ENCODE measurements around the gene IFIH1.
A peak's percentile ranks its signal among the peaks of the same experiment; 100 is the strongest.

The IFIH1 gene

DNA sequence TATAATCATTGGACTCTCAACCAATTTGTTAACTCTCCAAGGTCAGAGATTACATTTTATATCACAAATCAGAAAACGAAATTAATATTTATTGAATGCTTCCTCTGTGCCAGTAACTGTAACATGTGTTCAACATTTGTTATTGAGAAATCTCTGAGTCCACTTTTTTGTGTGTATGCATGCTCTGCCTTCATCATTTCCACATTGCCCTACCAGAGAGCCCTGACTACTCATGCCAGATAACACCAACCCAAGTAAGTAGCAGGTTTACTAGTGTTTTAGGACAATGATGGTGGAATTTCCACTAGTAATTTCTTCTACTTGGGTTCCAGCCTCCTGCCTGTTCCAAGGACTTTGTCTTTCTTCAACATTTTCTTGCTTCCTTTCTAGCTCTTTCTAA is 61.1 kb downstream of the IFIH1 start:
- no peak for DNase-seq (ENCODE audit: low read depth)

DNA sequence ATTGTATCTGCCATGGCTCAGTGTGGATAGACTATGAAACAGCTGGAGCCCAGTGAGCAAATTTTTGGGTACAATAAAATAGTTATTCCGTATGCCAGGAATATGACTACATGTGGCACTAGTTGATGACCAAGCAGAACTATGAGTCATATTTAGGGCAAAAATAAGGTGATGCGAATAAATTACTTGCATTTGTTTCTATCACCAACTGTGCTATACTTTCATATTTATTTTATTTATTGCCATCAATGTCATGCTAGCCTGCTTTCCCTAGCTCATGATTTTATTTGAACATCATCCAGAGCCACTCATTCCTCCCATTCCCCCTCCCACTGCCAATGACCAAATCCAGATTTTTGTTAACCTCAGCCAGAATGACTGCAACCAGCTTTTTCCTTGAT is 61.9 kb downstream of the IFIH1 start:
- DNase-seq (ENCODE audit: low read depth): no peak

GRCh38 chr2:162254236-162254871 is 64.1 kb downstream of the IFIH1 start:
- DNase-seq (ENCODE audit: low read depth): no peak

- DNase-seq (ENCODE audit: low read depth): no peak
Measured at GRCh38 chr2:162253435-162253834, 65.0 kb downstream of the IFIH1 start.

GRCh38 chr2:162252153-162252552 is 66.3 kb downstream of the IFIH1 start:
- no peak for DNase-seq (ENCODE audit: low read depth)

- no peak for DNase-seq (ENCODE audit: low read depth)
Measured at GRCh38 chr2:162245781-162246180, 72.7 kb downstream of the IFIH1 start.

- no peak for DNase-seq (ENCODE audit: low read depth)
Measured at GRCh38 chr2:162245061-162245460, 73.4 kb downstream of the IFIH1 start.

DNA sequence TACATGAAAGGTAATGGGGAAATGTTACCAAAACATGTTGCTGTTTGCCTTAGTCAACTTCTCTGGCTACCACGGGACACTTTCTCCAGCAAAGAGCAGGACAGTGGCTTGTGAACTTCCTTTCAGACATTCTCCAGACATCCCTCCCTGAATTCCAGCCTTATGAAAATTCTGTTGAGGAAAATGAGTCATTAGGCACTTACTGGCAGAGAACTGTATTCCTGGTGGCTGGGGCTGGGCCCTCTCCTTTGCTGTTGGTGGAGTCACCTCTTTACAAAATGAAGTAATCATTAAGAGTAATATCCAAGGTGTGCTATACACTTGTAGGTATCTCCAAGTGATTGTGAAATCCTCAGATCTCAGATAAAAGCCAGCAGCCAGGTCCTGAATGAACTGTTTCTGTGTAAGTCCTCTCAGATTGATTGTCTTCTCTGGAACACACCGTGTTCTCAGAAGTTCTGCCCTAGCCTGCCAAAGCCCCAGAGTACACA is 73.9 kb downstream of the IFIH1 start:
- DNase-seq (ENCODE audit: low read depth): no peak

- DNase-seq (ENCODE audit: low read depth): no peak
Measured at GRCh38 chr2:162243715-162244114, 74.8 kb downstream of the IFIH1 start.

DNA sequence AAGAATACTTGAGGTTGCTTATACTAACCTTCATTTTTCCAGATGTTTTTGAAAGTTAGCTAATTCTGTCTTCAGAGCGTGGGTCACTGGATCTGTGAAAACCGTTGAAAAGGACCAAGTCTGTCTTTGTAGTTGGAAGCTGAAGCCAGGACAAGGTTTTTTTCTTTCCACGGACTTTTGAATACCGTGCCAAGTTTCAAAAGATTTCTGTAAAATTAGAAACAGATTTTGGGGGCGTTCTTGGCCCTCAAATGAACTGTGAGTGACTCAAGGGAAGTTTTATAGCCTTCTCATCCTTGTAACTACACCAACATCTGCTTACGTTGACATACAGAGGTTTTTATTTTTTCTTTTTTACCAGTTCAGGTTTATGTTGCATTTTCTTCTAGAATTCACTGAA is 75.2 kb downstream of the IFIH1 start, which contains the start of gene FAP:
Gene FAP (minus strand): TSS at position 152 of the 400 bp plus-strand sequence. CDS start 118 bp downstream, at position 34.
- DNase-seq (ENCODE audit: low read depth): no peak

GRCh38 chr2:162242586-162243280 is 75.8 kb downstream of the IFIH1 start:
- no peak for DNase-seq (ENCODE audit: low read depth)

DNA sequence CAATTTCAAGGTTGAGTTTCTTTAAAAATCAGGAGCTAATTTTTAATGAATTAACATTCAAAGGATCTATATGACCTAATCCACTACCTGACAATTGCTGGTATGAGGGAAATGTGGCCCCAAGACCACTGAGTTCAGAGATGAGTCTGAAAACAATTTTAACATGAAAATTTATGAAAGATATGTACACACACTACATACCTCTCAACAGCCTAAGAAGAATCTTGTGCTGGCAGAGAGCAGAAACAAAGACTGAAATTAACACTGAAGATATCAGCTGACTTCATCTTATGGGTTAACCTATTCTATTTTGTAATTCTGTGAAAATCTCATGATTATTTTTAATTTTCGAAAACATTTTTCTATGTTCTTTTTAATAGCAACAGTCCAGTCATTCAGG is 76.9 kb downstream of the IFIH1 start:
- DNase-seq (ENCODE audit: low read depth): no peak

DNA sequence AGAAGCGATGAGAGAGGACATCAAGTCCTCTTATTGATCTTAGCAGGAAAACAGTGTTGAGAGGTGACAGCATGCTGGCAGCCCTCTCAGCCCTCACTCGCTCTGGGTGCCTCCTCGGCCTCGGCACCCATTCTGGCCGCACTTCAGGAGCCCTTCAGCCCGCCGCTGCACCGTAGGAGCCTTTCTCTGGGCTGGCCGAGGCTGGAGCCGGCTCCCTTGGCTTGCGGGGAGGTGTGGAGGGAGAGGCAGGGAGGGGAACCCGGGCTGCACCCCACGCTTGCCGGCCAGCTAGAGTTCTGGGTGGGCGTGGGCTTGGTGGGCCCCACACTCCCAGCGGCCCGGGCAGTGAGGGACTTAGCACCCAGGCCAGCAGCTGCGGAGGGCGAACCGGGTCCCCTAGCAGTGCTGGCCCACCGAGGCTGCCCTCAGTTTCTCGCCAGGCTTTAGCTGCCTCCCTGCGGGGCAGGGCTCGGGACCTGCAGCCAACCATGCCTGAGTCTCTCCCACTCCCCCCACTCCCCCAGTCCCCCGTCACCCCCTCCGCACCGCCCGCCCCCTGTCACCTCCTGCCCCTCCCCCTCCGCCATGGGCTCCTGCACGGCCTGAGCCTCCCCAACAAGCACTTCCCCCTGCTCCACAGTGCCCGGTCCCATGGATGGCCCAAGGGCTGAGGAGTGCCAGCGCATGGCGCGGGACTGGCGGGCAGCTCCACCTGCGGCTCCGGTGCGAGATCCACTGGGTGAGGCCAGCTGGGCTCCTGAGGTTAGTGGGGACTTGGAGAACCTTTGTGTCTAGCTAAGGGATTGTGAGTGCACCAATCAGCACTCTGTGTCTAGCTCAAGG is 83.6 kb downstream of the IFIH1 start:
- no peak for DNase-seq (ENCODE audit: low read depth)

GRCh38 chr2:162233197-162233596 is 85.3 kb downstream of the IFIH1 start:
- DNase-seq (ENCODE audit: low read depth): no peak

GRCh38 chr2:162232671-162233070 is 85.8 kb downstream of the IFIH1 start:
- DNase-seq (ENCODE audit: low read depth): no peak

DNA sequence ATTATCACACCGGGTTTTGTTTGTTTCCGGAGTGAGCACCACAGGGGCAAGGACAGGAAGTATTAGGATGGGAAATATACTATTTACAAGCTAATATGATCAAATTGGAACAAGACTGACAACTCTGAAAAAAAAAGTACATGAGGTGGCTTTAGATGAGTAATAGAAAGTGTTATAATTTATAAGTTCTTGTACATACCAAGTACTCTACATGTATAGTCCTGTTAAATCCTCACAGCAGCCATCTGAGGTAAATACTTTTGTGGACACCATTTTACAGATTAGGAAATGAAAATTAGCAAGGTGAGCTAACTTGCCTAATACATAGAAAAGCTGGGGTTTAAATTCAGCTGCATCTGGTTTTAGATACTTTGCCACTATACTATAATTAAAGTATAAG is 86.5 kb downstream of the IFIH1 start:
- DNase-seq (ENCODE audit: low read depth): no peak

DNA sequence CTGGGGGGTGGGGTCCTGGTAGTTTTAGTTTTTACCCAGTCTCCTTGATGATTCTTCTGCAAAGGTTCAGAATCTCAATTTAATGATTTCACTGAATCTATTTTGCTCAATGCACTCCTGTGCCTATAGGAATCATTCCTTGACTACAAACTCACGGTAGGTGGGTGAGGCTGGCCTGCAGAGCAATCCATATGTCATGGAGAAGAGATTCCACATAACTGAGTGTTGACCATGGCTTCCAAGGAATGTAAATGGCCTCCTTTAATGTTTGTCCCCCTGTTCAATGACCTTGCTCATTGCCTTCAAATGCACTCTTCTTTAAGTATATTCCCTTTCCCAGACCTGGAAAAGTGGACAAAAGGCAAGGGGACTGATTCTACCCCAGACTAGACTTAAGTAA is 87.7 kb downstream of the IFIH1 start:
- DNase-seq (ENCODE audit: low read depth): no peak

DNA sequence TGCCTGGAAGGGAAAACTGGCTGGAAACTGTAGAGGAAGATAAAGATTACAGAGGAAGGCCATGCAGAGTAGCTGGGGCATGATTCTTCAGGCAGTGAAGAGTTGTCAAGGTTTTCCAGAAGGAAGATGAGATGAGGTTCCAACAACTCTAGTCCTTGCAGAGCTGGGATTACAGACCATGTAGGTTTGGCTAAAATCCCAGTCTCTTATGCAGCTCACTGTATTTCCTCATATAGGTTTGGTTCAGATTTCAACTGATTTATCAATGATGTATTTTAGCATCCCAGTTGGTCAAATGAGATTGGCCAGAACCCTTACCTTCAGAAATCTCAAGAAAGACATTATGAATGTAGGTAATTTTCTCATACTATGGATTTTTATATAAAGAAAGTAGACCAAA is 91.6 kb downstream of the IFIH1 start:
- no peak for DNase-seq (ENCODE audit: low read depth)

GRCh38 chr2:162221064-162221463 is 97.4 kb downstream of the IFIH1 start:
- peak; percentile 41 for DNase-seq (ENCODE audit: low read depth)

- no peak for DNase-seq (ENCODE audit: low read depth)
Measured at GRCh38 chr2:162220368-162220767, 98.1 kb downstream of the IFIH1 start.

DNA sequence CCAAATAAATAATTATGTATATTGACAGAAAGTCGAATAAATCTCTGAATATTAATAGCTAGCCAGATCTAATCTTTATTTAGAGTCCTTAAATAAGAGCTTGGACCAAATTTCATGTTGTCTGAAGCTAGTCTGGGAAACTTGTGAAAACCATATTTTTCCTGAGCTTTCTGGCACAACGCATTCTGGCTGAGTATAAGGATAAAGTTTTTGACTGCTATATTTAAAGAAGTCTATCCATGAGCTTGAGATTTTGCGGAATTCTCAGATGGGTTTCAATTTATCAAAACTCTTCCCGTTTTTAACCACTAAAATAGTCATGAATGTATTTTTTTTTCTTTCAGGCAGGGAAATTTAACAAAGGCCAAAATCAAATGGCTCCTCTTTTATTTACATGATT is 99.1 kb downstream of the IFIH1 start:
- no peak for DNase-seq (ENCODE audit: low read depth)

GRCh38 chr2:162217598-162217997 is 100.9 kb downstream of the IFIH1 start:
- DNase-seq (ENCODE audit: low read depth): no peak

Measured in activated T-cell treated with anti-CD3 and anti-CD28 coated beads for 1 hour (primary cell).